ENCODE measurements around the gene CRISP2. TPM values are rescaled to one million over a fixed set of nuclear protein-coding genes. Genes with fewer than 3 reads are reported as not detected.
A peak's percentile ranks its signal among the peaks of the same experiment; 100 is the strongest.

CRISP2 gene
- total and polyA plus RNA-seq, 9 of the 15 experiments (the other 6 are each of a cell fraction or from before 2014, with no cell fraction given) = not detected

DNA sequence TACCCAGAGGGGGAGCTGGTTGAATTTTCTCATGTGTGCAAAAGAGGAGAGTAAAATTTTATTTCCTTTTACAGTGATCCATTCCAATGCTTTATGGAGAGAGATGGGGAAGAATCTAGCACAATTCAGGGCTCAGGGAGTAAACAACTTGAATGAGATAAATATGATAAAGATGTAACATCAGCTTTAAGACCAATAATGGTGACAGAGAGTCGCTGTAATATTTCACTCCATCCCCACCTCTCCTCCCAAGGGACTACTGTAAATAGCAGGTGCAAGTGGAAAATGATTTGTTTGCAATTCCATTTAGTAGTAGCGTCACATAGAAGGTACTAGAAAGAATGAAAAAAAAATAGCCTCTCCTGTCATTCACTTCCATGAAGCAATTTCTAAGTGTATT, 26.1 kb upstream of the CRISP2 start (continued):
- TF ChIP-seq RBM15 (IDR thresholded peaks at IDR 0.05; ENCODE audit: insufficient read depth, low read length) (no peak), BCL6 (CRISPR knock-in tag; IDR thresholded peaks at IDR 0.05) (no peak), SREBF2 (CRISPR knock-in tag; IDR thresholded peaks at IDR 0.05) (no peak), TRIM28 (IDR thresholded peaks at IDR 0.05) (no peak)
- TF ChIP-seq, protein P1, sequence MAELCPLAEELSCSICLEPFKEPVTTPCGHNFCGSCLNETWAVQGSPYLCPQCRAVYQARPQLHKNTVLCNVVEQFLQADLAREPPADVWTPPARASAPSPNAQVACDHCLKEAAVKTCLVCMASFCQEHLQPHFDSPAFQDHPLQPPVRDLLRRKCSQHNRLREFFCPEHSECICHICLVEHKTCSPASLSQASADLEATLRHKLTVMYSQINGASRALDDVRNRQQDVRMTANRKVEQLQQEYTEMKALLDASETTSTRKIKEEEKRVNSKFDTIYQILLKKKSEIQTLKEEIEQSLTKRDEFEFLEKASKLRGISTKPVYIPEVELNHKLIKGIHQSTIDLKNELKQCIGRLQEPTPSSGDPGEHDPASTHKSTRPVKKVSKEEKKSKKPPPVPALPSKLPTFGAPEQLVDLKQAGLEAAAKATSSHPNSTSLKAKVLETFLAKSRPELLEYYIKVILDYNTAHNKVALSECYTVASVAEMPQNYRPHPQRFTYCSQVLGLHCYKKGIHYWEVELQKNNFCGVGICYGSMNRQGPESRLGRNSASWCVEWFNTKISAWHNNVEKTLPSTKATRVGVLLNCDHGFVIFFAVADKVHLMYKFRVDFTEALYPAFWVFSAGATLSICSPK (IDR thresholded peaks at IDR 0.05; ENCODE audit: borderline replicate concordance) = no peak

DNA sequence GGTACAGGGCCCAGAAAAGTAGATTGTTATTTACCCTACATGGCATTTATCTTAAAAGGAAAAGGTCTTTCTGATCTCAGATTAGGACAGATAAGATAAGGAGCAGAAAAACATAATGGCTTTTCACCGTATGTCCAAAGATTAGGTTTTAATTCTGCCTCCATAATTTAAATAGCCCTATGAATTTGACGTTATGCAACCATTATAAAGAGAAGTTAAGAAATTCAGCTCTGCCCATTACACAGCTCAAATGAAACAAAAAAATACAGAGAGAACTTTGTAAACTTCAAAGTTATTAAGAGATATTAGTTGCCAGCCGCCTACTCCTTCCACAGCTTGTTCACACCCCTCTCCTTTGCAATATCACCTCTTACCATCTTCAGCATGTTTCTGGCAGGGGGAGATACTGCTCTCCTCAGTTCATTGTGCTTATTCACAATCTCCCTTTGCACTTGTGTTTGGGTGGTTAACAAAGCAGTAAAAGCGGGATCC, 22.7 kb upstream of the CRISP2 start:
- in situ Hi-C loops (cut with MboI) (no loop called here), intact Hi-C loops (cut with micrococcal nuclease) (loop anchor here (1.0 to 5.0 kb wide), 5 partner anchors 90 to 274 kb away; partner anchors contain the start of genes CENPQ, MMUT and RHAG)
- Histone ChIP-seq H2AFZ (ENCODE audit: low read depth, low read length) (peak overlapping the region; percentile 58), H3K9ac (ENCODE audit: insufficient read depth in 1 of 2, low read depth in 2 of 2, low read length in 2 of 2) (peak overlapping the region in 1 of 2 experiments; percentile 42; a peak in 1 of 4 replicates), H3K9me1 (ENCODE audit: control insufficient read depth, insufficient read depth, low read length) (no peaks in the 10 kb centered on the region), H3K4me3 (no peak overlapping the region), H3K27ac (ENCODE audit: extremely low read depth, low read depth, low read length) (peak overlapping the region; percentile 50), H3K4me1 (replicated peaks in 1 of 2; ENCODE audit: control insufficient read depth in 2 of 2, insufficient read depth in 2 of 2, low read length in 2 of 2) (peaks cover 0 to 49% of the 10 kb centered on the region in 2 experiments; a peak in 3 of 5 replicates), H4K20me1 (replicated peaks; ENCODE audit: control insufficient read depth, insufficient read depth, low read length) (no peaks in the 10 kb centered on the region), H3K27me3 (ENCODE audit: control insufficient read depth in 2 of 2, insufficient read depth in 2 of 2, low read length in 2 of 2) (no peaks in the 10 kb centered on the region), H3K4me2 (ENCODE audit: insufficient read depth, low read length) (peak overlapping the region; percentile 10; the same call in 1 of the 2 replicates), H3K9me3 (replicated peaks; ENCODE audit: control insufficient read depth, insufficient read depth, low read depth, low read length) (no peaks in the 10 kb centered on the region), H3K36me3 (ENCODE audit: control insufficient read depth, insufficient read depth, low read length) (no peaks in the 10 kb centered on the region; the same call in 2 of the 3 replicates), H3K79me2 (ENCODE audit: control insufficient read depth, insufficient read depth, low read length) (no peaks in the 10 kb centered on the region)
- DNase-seq (ENCODE audit: extremely low read depth in 1 of 4, low spot score in 3 of 4) = peak; percentile 60 to 88 (median 78)
- under 1% methylated on average over 4 of the region's 4 CpGs for WGBS (ENCODE audit: insufficient coverage, low coverage, missing lambda C conversion rate)
- BruUV-seq (replicated peaks) = no TSS peak
- CTCF ChIA-PET (ENCODE audit: low intra/inter-chr PET ratio) = no interaction called here
- ATAC-seq = peak; percentile 88
- POLR2A ChIA-PET = interaction anchor here (0.6 to 1.7 kb wide), 4 partner anchors 8 to 214 kb away, joined by 3 to 6 read pairs (median 4); no protein-coding TSS in a partner anchor
- FAIRE-seq = peak; percentile 96
- peak; percentile 95 for TF ChIP-seq TCF3 (CRISPR knock-in tag; IDR thresholded peaks at IDR 0.05)
- 0 out of 2 replicates have a peak, but pooled peaks have one; percentile 48 for TF ChIP-seq ILF3 (IDR thresholded peaks at IDR 0.05; ENCODE audit: borderline replicate concordance)
- TF ChIP-seq MYNN (IDR thresholded peaks at IDR 0.05) = 0 out of 2 replicates have a peak, but pooled peaks have one; percentile 54
- TF ChIP-seq MYNN (CRISPR knock-in tag; IDR thresholded peaks at IDR 0.05) = no peak
- TF ChIP-seq JUND (IDR thresholded peaks at IDR 0.05; ENCODE audit: borderline replicate concordance, low read depth, low read length) = peak; percentile 70; the same call in 1 of the 2 replicates
- TF ChIP-seq JUND (tag; IDR thresholded peaks at IDR 0.05; ENCODE audit: borderline replicate concordance, low read depth, low read length) = peak; percentile 52; the same call in 1 of the 3 replicates
- peak; percentile 93 for TF ChIP-seq SMARCE1 (IDR thresholded peaks at IDR 0.05)
- TF ChIP-seq, protein P2, sequence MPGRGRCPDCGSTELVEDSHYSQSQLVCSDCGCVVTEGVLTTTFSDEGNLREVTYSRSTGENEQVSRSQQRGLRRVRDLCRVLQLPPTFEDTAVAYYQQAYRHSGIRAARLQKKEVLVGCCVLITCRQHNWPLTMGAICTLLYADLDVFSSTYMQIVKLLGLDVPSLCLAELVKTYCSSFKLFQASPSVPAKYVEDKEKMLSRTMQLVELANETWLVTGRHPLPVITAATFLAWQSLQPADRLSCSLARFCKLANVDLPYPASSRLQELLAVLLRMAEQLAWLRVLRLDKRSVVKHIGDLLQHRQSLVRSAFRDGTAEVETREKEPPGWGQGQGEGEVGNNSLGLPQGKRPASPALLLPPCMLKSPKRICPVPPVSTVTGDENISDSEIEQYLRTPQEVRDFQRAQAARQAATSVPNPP (IDR thresholded peaks at IDR 0.05; ENCODE audit: borderline replicate concordance, insufficient read depth, insufficient read length) = no peak
- peak; percentile 94 for TF ChIP-seq CBFA2T3 (IDR thresholded peaks at IDR 0.05)
- TF ChIP-seq, protein P3, sequence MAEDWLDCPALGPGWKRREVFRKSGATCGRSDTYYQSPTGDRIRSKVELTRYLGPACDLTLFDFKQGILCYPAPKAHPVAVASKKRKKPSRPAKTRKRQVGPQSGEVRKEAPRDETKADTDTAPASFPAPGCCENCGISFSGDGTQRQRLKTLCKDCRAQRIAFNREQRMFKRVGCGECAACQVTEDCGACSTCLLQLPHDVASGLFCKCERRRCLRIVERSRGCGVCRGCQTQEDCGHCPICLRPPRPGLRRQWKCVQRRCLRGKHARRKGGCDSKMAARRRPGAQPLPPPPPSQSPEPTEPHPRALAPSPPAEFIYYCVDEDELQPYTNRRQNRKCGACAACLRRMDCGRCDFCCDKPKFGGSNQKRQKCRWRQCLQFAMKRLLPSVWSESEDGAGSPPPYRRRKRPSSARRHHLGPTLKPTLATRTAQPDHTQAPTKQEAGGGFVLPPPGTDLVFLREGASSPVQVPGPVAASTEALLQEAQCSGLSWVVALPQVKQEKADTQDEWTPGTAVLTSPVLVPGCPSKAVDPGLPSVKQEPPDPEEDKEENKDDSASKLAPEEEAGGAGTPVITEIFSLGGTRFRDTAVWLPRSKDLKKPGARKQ (CRISPR knock-in tag; IDR thresholded peaks at IDR 0.05) = no peak
- no peak for TF ChIP-seq ZNF436 (CRISPR knock-in tag; IDR thresholded peaks at IDR 0.05)
- no peak for TF ChIP-seq POLR2H (tag; IDR thresholded peaks at IDR 0.05; ENCODE audit: low read depth)
- no peak for TF ChIP-seq ATF1 (CRISPR knock-in tag; IDR thresholded peaks at IDR 0.05)
- peak; percentile 41; the same call in 1 of the 2 replicates for TF ChIP-seq ATF1 (tag; IDR thresholded peaks at IDR 0.05)
